Epithelial cell of proximal tubule (primary cell): ENCODE measurements around the gene SSC5D. TPM values are rescaled to one million over a fixed set of nuclear protein-coding genes. Genes with fewer than 3 reads are reported as not detected.

ENCODE experiments used
- DNase-seq: peaks from one replicate; pipeline ENCODE4 v3.0.0-alpha.2; 2011; ENCODE audit warnings: low read depth
- H3K4me3 ChIP-seq: 2 replicates; pipeline ENCODE4 v1.5.1; 2011; ENCODE audit warnings: low read depth, mild to moderate bottlenecking, low read length
- CTCF ChIP-seq: conservative IDR thresholded peaks from 2 replicates; pipeline ENCODE4 v1.5.1; 2012; ENCODE audit warnings: low read depth, mild to moderate bottlenecking, low read length
- total RNA-seq: library from RNA; depleted of rRNA; stranded (reverse); fragments of >200 nt; gene quantifications from 2 replicates; pipeline ENCODE4 v1.2.3, GENCODE V29; 2015

The SSC5D gene
- total RNA-seq, 1 donor from 2014 or later, result 0.86 TPM

GRCh38 chr19:55503157-55503501, 14.9 kb downstream of the SSC5D start:
- no peak for TF ChIP-seq CTCF
- H3K4me3 ChIP-seq, result no peak overlapping the region
- no peak for DNase-seq

GRCh38 chr19:55503502-55504251, 15.4 kb downstream of the SSC5D start:
- peak; percentile 36 for DNase-seq
- TF ChIP-seq CTCF, result peak; percentile 91
- peak overlapping the region; percentile 61 for H3K4me3 ChIP-seq

- H3K4me3 ChIP-seq, result no peak overlapping the region
- no peak for TF ChIP-seq CTCF
- no peak for DNase-seq
These were observed 16.0 kb downstream of the SSC5D start for GRCh38 chr19:55504252-55504603.

GRCh38 chr19:55504981-55505380, 16.7 kb downstream of the SSC5D start:
- H3K4me3 ChIP-seq, result no peak overlapping the region
- DNase-seq, result no peak
- no peak for TF ChIP-seq CTCF

- H3K4me3 ChIP-seq, result no peak overlapping the region
- no peak for DNase-seq
- no peak for TF ChIP-seq CTCF
These were observed 19.9 kb downstream of the SSC5D start for GRCh38 chr19:55508120-55508519.

- DNase-seq, result peak; percentile 30
- H3K4me3 ChIP-seq, result peak overlapping the region; percentile 65
- TF ChIP-seq CTCF, result peak; percentile 94
These were observed 28.8 kb downstream of the SSC5D start for GRCh38 chr19:55516878-55517620.
